ENCODE results near the gene AKAP13.

Gene AKAP13

DNA sequence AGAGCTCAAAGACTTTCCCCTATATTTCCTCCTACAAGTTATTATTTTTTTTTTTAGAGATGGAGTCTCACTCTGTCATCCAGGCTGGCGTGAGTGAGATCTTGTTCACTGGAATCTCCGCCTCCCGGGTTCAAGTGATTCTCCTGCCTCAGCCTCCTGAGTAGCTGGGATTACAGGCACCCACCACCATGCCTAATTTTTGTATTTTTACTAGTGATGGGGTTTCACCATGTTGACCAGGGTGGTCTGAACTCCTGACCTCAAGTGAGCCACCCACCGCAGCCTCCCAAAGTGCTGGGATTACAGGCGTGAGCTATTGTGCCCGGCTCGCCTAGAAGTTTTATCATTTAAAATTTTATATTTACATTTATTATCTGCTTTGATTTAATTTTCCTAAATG, 5.9 kb downstream of the AKAP13 start:
- no peak overlapping the region for H3K9ac ChIP-seq
- no peak for TF ChIP-seq Cebpa-rat (IDR thresholded peaks at IDR 0.05)
- no peak overlapping the region for H3K4me3 ChIP-seq
- H3K9me3 ChIP-seq, result peaks cover 5% of the 10 kb centered on the region; the same call in 1 of the 2 replicates
- no peaks in the 10 kb centered on the region for H3K27me3 ChIP-seq
- no peak overlapping the region for H3K4me2 ChIP-seq
- H3K36me3 ChIP-seq, result peaks cover 5% of the 10 kb centered on the region; the same call in 1 of the 2 replicates
- H4K20me1 ChIP-seq, result peaks cover 87% of the 10 kb centered on the region
- no peak overlapping the region for H3K27ac ChIP-seq
- H3K4me1 ChIP-seq, result peaks cover 46% of the 10 kb centered on the region

DNA sequence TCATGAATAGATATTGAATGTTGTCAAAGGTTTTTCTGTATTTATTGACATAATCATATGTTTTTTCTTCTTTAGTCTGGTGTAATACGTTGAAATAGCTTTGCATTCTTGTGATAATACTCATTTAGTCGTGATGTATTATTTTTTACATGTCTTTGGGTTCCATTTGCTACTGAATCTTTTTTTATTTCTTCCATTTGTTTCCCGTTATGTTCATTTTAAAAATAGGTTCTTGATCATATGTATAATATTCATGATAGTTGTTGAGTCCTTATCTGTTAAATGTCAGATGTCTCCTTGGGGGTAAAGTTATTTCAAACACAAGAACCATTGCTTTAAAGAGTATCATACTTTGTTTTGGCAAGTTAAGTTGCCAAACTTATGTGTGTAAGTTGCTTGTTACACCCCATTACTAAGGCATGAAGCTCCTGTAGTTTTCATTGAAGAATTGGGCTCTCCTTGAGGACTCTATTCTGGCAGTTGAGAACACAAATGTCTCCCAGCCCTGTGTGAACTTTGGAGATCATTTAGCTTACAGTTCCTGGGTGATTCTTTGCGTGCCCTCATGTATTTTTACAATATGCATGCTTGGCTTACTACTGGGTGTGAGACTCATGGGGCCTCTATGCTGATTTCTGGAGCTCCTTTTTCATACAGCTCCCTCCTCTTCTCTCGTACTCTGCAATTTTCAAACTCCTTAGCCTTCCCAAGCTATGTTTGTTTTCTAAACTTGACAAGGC, 8.3 kb downstream of the AKAP13 start:
- peaks cover 10% of the 10 kb centered on the region; the same call in 1 of the 2 replicates for H3K36me3 ChIP-seq
- no peak overlapping the region for H3K9ac ChIP-seq
- TF ChIP-seq Cebpa-rat (IDR thresholded peaks at IDR 0.05), result no peak
- no peaks in the 10 kb centered on the region for H3K27me3 ChIP-seq
- H3K27ac ChIP-seq, result no peak overlapping the region
- no peak overlapping the region for H3K4me3 ChIP-seq
- H4K20me1 ChIP-seq, result peaks cover 76% of the 10 kb centered on the region
- H3K4me2 ChIP-seq, result no peak overlapping the region
- peaks cover 5% of the 10 kb centered on the region; the same call in 1 of the 2 replicates for H3K9me3 ChIP-seq
- peaks cover 23% of the 10 kb centered on the region for H3K4me1 ChIP-seq

DNA sequence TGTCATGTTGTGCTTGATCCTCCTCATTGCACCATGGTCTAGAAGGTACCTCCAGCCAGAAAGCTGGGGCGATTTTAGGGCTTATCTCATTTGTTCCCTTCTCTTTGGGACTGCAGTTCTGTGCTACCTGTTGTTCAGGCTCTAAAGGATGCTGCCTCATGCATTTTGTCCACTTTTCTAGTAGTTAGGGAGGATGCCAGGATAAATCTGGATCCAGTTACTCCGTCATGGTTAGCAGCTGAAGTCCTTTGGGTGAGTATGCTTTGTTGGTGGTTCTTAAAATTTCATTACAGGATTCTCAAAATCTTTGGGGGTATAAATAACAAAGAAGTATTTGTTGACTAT, 8.9 kb downstream of the AKAP13 start:
- H3K9me3 ChIP-seq, result peaks cover 5% of the 10 kb centered on the region; the same call in 1 of the 2 replicates
- H3K9ac ChIP-seq, result no peak overlapping the region
- no peaks in the 10 kb centered on the region for H3K27me3 ChIP-seq
- H3K4me2 ChIP-seq, result no peak overlapping the region
- peaks cover 19% of the 10 kb centered on the region for H3K4me1 ChIP-seq
- no peak for TF ChIP-seq Cebpa-rat (IDR thresholded peaks at IDR 0.05)
- no peak overlapping the region for H3K27ac ChIP-seq
- no peak overlapping the region for H3K4me3 ChIP-seq
- peaks cover 10% of the 10 kb centered on the region; the same call in 1 of the 2 replicates for H3K36me3 ChIP-seq
- peaks cover 76% of the 10 kb centered on the region for H4K20me1 ChIP-seq

DNA sequence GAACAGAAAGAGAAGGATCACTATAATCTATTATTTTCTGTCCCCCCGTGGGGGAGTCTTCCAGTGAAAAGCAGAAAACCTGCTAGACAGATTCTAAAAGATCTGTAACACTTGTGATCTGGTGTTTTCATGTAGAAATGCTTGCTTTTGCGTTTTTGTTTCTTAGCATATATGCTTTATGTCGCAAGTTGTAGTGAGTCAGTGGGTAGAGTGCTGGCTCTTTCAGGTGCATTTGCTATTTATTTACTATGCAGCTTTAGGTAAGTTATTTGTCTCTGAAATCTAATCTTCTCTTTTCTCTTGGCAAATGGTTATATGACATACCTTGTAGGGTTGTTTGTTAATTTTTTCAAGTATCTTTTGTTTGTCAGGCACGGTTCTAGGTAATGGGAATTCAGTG, 9.4 kb downstream of the AKAP13 start:
- H3K9ac ChIP-seq, result no peak overlapping the region
- peaks cover 14% of the 10 kb centered on the region for H3K4me1 ChIP-seq
- H3K36me3 ChIP-seq, result peaks cover 10% of the 10 kb centered on the region; the same call in 1 of the 2 replicates
- TF ChIP-seq Cebpa-rat (IDR thresholded peaks at IDR 0.05), result no peak
- no peak overlapping the region for H3K27ac ChIP-seq
- H3K27me3 ChIP-seq, result no peaks in the 10 kb centered on the region
- peaks cover 5% of the 10 kb centered on the region; the same call in 1 of the 2 replicates for H3K9me3 ChIP-seq
- H3K4me3 ChIP-seq, result no peak overlapping the region
- H3K4me2 ChIP-seq, result no peak overlapping the region
- H4K20me1 ChIP-seq, result peaks cover 76% of the 10 kb centered on the region

DNA sequence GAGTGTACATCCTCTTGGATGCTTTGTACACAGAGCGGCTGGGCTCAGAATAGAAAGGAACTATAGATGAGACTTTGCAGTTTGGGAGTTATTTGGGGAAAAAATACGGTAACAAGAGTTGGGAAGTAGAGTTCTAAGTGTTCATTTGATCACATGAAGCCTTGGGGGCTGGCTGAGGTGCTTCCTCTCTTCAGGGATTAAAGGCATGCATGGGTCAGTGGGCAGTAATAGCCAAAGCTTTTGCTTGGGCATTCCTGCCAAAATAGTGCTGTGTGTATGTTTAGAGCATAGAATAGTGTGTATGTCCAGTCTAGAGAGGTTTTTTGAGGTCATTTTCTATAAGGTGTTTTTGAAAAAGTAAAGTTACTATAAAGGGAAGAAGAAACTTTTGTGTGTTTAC, 12.8 kb downstream of the AKAP13 start:
- no peak overlapping the region for H3K9ac ChIP-seq
- H4K20me1 ChIP-seq, result peaks cover 80% of the 10 kb centered on the region
- no peak overlapping the region for H3K4me3 ChIP-seq
- H3K36me3 ChIP-seq, result 0 out of 2 replicates have a peak, but pooled peaks cover 7% of the 10 kb centered on the region
- H3K9me3 ChIP-seq, result peaks cover 4% of the 10 kb centered on the region; the same call in 1 of the 2 replicates
- H3K27ac ChIP-seq, result no peak overlapping the region
- peaks cover 2% of the 10 kb centered on the region for H3K4me1 ChIP-seq
- no peak overlapping the region for H3K4me2 ChIP-seq
- no peak for TF ChIP-seq Cebpa-rat (IDR thresholded peaks at IDR 0.05)
- no peaks in the 10 kb centered on the region for H3K27me3 ChIP-seq

DNA sequence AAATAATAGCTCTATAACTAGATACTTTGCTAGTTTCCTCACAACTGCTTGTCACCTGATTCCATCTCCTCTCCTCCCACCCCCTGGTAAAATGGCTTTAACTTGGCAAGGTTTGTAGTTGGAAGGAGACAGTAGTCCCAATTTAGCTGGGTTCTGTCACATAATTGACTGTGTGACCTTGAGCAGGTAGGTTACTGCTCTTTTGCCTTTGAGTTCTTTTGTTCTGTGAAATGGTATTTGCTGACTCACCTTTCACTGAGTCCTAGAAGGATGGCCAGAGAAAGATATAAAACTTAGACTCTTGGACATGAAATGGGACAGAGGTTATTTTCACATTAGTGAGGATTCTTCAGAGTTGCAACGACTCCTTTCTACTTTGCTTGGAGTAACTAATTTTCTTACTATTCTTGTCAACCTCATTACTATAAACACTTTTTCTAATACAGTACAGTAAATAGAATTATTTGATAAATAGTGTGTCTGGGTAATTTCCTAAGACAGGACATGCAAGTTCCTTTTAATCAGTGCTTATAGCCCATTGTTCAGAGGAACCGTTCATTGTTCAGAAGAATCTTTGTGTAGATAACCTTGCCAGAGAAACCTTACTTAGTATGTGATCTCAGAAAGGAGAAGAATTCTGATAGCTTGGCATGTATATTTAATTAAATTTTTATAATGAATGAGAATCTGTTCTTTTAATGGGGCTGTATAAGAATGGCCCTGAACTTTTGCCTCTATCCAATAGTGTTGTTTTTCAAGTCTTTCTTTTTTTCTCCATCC, 14.3 kb downstream of the AKAP13 start:
- Histone ChIP-seq H3K27ac (no peak overlapping the region), H3K4me3 (no peak overlapping the region)

DNA sequence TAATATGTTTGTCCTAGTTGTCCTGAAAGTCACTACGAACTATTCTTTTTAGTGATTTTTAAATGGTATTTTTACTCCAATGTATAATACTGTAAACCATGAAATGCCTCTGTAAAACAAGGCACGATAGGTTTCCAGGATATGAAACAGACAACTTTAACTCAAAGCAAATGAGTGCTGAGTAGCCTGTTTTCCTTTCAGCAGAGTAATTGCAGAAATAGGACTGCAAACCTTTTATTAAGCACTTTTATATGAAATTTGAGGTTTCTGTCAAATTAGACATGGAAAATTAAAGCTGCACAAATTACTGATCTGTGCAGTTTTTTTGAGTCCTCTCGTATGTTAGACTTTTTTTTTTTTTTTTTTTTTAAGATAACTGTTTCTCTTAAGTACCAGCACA, 16.2 kb downstream of the AKAP13 start:
- H4K20me1 ChIP-seq, result peaks cover 55% of the 10 kb centered on the region

More for the DNA sequence above, 14.3 kb downstream of the AKAP13 start:
- Histone ChIP-seq H3K36me3 (0 out of 2 replicates have a peak, but pooled peaks cover 7% of the 10 kb centered on the region), H4K20me1 (peaks cover 67% of the 10 kb centered on the region), H3K27me3 (no peaks in the 10 kb centered on the region), H3K9ac (no peak overlapping the region), H3K4me2 (no peak overlapping the region), H3K4me1 (no peaks in the 10 kb centered on the region), H3K9me3 (peaks cover 11% of the 10 kb centered on the region; the same call in 1 of the 2 replicates)
- TF ChIP-seq Cebpa-rat (IDR thresholded peaks at IDR 0.05), result no peak

DNA sequence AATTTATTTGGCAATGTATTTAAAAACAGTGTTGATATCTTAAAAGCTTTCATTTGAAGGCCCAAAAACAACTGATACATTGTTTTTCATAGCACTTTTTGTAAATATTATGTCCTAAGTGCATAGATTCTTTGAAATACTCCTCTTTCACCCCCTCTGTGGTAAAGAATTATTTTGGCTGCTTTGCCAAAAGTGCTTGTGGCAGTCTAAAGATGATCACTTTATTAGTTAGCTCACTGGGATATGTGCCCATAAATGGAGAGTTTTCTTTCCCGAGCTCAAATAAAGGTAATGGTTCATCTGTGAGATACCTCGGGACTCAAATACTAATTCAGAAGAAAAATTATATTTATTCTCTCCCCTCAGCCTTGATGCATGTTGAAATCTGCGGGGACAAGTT, 16.7 kb downstream of the AKAP13 start:
- Histone ChIP-seq H3K9me3 (peaks cover 11% of the 10 kb centered on the region; the same call in 1 of the 2 replicates), H3K4me1 (peaks cover 15% of the 10 kb centered on the region), H4K20me1 (peaks cover 55% of the 10 kb centered on the region), H3K27ac (no peak overlapping the region), H3K4me2 (no peak overlapping the region), H3K9ac (no peak overlapping the region), H3K4me3 (no peak overlapping the region), H3K36me3 (no peaks in the 10 kb centered on the region), H3K27me3 (no peaks in the 10 kb centered on the region)
- no peak for TF ChIP-seq Cebpa-rat (IDR thresholded peaks at IDR 0.05)

More for the DNA sequence above, 16.2 kb downstream of the AKAP13 start:
- H3K4me3 ChIP-seq, result no peak overlapping the region
- no peaks in the 10 kb centered on the region for H3K27me3 ChIP-seq
- H3K4me2 ChIP-seq, result no peak overlapping the region
- H3K27ac ChIP-seq, result no peak overlapping the region
- H3K36me3 ChIP-seq, result 0 out of 2 replicates have a peak, but pooled peaks cover 3% of the 10 kb centered on the region
- peaks cover 9% of the 10 kb centered on the region for H3K4me1 ChIP-seq
- no peak for TF ChIP-seq Cebpa-rat (IDR thresholded peaks at IDR 0.05)
- H3K9me3 ChIP-seq, result peaks cover 11% of the 10 kb centered on the region; the same call in 1 of the 2 replicates
- no peak overlapping the region for H3K9ac ChIP-seq

DNA sequence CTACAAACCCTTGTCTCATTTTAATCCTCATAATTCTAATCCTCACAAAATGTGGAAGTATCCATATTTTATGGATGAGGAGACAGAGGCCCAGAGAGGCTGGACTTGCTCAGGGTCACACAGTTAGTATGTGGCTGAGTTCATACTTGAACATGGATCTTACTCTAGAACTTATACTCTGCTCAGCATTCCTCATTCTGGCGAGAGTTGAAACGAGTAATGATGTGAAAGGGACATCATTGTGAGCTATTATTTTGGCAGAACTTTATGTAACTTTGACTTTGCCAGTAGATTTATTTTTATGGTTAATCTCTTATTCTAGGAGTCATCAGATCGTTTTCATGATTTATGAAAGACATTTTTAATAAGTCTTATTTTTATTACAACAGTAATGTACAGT, 17.5 kb downstream of the AKAP13 start:
- no peak for TF ChIP-seq Cebpa-rat (IDR thresholded peaks at IDR 0.05)
- no peaks in the 10 kb centered on the region for H3K36me3 ChIP-seq
- H3K27ac ChIP-seq, result no peak overlapping the region

DNA sequence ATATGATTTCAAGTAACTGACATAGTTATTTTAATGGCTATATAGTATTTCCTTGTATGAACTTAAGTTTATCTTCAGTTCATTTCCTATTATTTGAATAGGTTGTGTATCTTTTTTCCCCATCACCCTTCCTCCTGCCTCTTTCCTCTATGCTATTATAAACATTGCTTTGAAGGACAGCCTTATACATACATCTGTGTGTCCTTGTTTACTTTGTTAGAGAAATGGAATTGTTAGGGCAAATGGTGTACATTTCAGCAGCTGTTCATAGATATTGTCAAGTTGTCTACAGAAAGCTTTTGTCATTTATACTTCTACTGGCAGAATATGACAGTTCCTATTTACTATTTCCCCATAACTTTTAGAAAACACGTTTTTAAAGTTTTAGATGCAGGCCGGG, 18.4 kb downstream of the AKAP13 start:
- Histone ChIP-seq H3K4me2 (no peak overlapping the region), H3K27me3 (no peaks in the 10 kb centered on the region), H3K4me3 (no peak overlapping the region), H3K9me3 (peaks cover 11% of the 10 kb centered on the region; the same call in 1 of the 2 replicates), H4K20me1 (peaks cover 41% of the 10 kb centered on the region), H3K36me3 (no peaks in the 10 kb centered on the region), H3K4me1 (peaks cover 31% of the 10 kb centered on the region), H3K9ac (no peak overlapping the region), H3K27ac (no peak overlapping the region)
- no peak for TF ChIP-seq Cebpa-rat (IDR thresholded peaks at IDR 0.05)

More for the DNA sequence above, 17.5 kb downstream of the AKAP13 start:
- H3K4me2 ChIP-seq, result no peak overlapping the region
- H3K27me3 ChIP-seq, result no peaks in the 10 kb centered on the region
- no peak overlapping the region for H3K4me3 ChIP-seq
- peaks cover 11% of the 10 kb centered on the region; the same call in 1 of the 2 replicates for H3K9me3 ChIP-seq
- H3K4me1 ChIP-seq, result peaks cover 22% of the 10 kb centered on the region
- peaks cover 50% of the 10 kb centered on the region for H4K20me1 ChIP-seq
- no peak overlapping the region for H3K9ac ChIP-seq

All from BLaER1 (cell line).